ENCODE measurements around the gene TMEM44.

TMEM44 gene

DNA sequence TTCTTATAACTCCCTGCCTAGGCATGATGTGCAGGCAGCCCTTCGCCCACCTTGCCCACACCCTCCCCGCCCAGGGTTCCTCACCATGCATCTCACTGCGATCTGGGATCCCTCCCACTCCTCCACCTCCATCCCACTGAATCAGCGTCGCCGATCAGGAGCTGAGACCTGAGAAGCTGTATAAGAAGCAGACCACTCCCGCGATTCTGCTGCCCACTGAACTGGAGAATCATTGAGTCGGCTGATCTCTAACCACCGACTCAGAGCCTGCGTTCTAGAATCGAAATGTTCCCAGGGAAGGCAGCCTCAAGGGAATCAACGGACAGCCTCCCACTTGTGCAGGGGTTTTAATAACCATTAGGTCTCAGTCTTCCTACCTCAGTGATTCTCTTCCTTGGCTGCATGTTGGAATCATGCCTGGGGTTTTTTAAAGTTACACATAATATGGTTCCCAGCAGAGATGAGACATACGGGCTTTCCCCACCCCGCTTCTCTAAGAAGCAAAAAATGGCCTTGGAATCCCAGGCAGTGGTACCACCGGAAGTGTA lies 60.2 kb downstream of the TMEM44 start:
- Histone ChIP-seq H3K79me2 (ENCODE audit: insufficient read depth, low read length) (no peaks in the 10 kb centered on the region), H4K20me1 (ENCODE audit: insufficient read depth, low read length, poor library complexity, severe bottlenecking) (no peaks in the 10 kb centered on the region), H3K36me3 (ENCODE audit: insufficient read depth, low read length) (no peaks in the 10 kb centered on the region), H3F3A (ENCODE audit: low read depth) (no peaks in the 10 kb centered on the region), H3K4me2 (ENCODE audit: low read depth, low read length, poor library complexity, severe bottlenecking) (no peak overlapping the region), H3K9me2 (replicated peaks; ENCODE audit: low read depth, low read length) (no peaks in the 10 kb centered on the region), H3K4me3 (ENCODE audit: low read length, poor library complexity, severe bottlenecking) (no peak overlapping the region), H3K4me1 (ENCODE audit: insufficient read depth, low read length, poor library complexity, severe bottlenecking) (no peaks in the 10 kb centered on the region), H2AFZ (ENCODE audit: low read length) (no peak overlapping the region), H3K9me3 (ENCODE audit: insufficient read depth, low read depth, low read length) (no peaks in the 10 kb centered on the region), H3K27me3 (ENCODE audit: insufficient read depth, low read length, poor library complexity, severe bottlenecking) (no peaks in the 10 kb centered on the region), H3K9ac (ENCODE audit: low read depth, low read length, poor library complexity, severe bottlenecking) (no peak overlapping the region)
- no peak for TF ChIP-seq EZH2phosphoT487 (IDR thresholded peaks at IDR 0.05; ENCODE audit: borderline replicate concordance)
- TF ChIP-seq, protein P1, sequence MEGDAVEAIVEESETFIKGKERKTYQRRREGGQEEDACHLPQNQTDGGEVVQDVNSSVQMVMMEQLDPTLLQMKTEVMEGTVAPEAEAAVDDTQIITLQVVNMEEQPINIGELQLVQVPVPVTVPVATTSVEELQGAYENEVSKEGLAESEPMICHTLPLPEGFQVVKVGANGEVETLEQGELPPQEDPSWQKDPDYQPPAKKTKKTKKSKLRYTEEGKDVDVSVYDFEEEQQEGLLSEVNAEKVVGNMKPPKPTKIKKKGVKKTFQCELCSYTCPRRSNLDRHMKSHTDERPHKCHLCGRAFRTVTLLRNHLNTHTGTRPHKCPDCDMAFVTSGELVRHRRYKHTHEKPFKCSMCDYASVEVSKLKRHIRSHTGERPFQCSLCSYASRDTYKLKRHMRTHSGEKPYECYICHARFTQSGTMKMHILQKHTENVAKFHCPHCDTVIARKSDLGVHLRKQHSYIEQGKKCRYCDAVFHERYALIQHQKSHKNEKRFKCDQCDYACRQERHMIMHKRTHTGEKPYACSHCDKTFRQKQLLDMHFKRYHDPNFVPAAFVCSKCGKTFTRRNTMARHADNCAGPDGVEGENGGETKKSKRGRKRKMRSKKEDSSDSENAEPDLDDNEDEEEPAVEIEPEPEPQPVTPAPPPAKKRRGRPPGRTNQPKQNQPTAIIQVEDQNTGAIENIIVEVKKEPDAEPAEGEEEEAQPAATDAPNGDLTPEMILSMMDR (conservative IDR thresholded peaks at IDR 0.05; ENCODE audit: low read length): no peak

DNA sequence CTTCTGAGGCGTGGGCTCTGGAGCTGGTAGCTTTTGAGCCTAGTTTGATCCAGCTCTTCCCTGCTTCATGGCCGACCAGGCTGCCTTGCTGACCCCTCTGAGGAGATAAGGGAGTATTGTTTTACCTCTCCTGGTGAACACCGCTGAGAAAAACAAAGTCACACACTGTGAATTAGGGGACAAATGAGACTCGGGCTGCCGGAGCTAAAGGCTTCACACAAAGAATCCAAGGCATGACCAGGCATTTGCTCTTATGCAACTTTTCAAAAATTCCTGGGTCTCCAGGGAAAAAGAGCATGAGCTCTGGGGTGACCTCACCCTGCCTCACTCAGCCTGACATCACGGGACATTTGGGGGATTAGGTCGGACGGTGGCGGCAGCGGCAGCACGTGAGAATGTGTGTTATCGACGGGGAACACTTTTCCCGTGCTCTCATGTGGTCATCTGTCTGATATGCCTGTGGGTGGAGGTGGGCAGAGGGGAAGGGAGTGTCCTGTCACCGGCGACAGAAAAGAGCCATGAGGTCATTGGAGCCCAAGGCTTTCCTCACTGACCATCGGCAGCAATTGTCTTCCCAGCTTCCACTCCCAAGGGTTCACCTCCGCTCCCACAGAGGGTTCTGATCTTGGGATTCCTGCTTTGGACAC lies 61.0 kb downstream of the TMEM44 start:
- Histone ChIP-seq H3K4me2 (ENCODE audit: low read depth, low read length, poor library complexity, severe bottlenecking) (no peak overlapping the region), H2AFZ (ENCODE audit: low read length) (no peak overlapping the region), H3K27me3 (ENCODE audit: insufficient read depth, low read length, poor library complexity, severe bottlenecking) (no peaks in the 10 kb centered on the region), H3K4me3 (ENCODE audit: low read length, poor library complexity, severe bottlenecking) (no peak overlapping the region), H3K9me3 (ENCODE audit: insufficient read depth, low read depth, low read length) (no peaks in the 10 kb centered on the region), H3K36me3 (ENCODE audit: insufficient read depth, low read length) (no peaks in the 10 kb centered on the region), H3F3A (ENCODE audit: low read depth) (no peaks in the 10 kb centered on the region), H3K9me2 (replicated peaks; ENCODE audit: low read depth, low read length) (no peaks in the 10 kb centered on the region), H4K20me1 (ENCODE audit: insufficient read depth, low read length, poor library complexity, severe bottlenecking) (no peaks in the 10 kb centered on the region), H3K79me2 (ENCODE audit: insufficient read depth, low read length) (no peaks in the 10 kb centered on the region), H3K4me1 (ENCODE audit: insufficient read depth, low read length, poor library complexity, severe bottlenecking) (no peaks in the 10 kb centered on the region), H3K9ac (ENCODE audit: low read depth, low read length, poor library complexity, severe bottlenecking) (no peak overlapping the region)
- TF ChIP-seq, protein P1 (conservative IDR thresholded peaks at IDR 0.05; ENCODE audit: low read length): no peak
- no peak for TF ChIP-seq EZH2phosphoT487 (IDR thresholded peaks at IDR 0.05; ENCODE audit: borderline replicate concordance)

DNA sequence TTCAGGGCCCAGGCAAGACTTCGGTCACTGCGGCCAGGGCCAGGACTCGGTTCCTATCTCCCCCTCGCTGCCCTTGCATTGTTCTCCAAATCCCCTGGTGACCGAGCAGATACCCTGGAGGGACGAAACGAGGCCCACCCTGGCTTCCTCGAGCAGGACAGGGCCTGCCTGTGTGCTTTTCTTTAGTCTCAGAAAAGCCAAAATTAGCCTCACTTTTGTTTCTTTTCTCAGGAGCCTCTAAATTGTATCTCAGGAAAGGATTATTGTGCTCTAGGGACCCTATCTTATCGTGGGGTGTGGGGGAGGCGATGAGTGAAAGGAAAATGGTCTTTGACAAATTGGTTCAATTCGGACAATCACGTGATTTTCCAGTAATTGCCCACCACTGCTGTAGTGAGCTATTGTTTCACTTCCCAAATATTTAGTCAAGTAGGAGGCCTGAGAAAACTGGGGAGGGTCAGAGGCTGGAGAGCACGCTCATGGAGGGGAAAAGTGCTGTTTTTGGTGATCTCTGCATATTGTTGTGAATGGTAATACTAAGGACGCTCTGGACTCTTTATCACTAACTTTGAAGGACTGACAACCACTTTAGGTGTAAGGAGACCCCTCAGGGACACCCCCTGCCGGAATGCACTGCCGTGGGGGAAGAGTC lies 61.6 kb downstream of the TMEM44 start:
- Histone ChIP-seq H3K9ac (ENCODE audit: low read depth, low read length, poor library complexity, severe bottlenecking) (no peak overlapping the region), H3K9me3 (ENCODE audit: insufficient read depth, low read depth, low read length) (no peaks in the 10 kb centered on the region), H3K9me2 (replicated peaks; ENCODE audit: low read depth, low read length) (no peaks in the 10 kb centered on the region), H3K36me3 (ENCODE audit: insufficient read depth, low read length) (no peaks in the 10 kb centered on the region), H3F3A (ENCODE audit: low read depth) (no peaks in the 10 kb centered on the region), H3K4me1 (ENCODE audit: insufficient read depth, low read length, poor library complexity, severe bottlenecking) (no peaks in the 10 kb centered on the region), H3K4me3 (ENCODE audit: low read length, poor library complexity, severe bottlenecking) (no peak overlapping the region), H4K20me1 (ENCODE audit: insufficient read depth, low read length, poor library complexity, severe bottlenecking) (no peaks in the 10 kb centered on the region), H2AFZ (ENCODE audit: low read length) (no peak overlapping the region), H3K4me2 (ENCODE audit: low read depth, low read length, poor library complexity, severe bottlenecking) (no peak overlapping the region), H3K79me2 (ENCODE audit: insufficient read depth, low read length) (no peaks in the 10 kb centered on the region), H3K27me3 (ENCODE audit: insufficient read depth, low read length, poor library complexity, severe bottlenecking) (no peaks in the 10 kb centered on the region)
- TF ChIP-seq, protein P1 (conservative IDR thresholded peaks at IDR 0.05; ENCODE audit: low read length): no peak
- no peak for TF ChIP-seq EZH2phosphoT487 (IDR thresholded peaks at IDR 0.05; ENCODE audit: borderline replicate concordance)

Measured in Loucy (cell line).